ENCODE results near the gene AKT1S1.

Gene AKT1S1

DNA sequence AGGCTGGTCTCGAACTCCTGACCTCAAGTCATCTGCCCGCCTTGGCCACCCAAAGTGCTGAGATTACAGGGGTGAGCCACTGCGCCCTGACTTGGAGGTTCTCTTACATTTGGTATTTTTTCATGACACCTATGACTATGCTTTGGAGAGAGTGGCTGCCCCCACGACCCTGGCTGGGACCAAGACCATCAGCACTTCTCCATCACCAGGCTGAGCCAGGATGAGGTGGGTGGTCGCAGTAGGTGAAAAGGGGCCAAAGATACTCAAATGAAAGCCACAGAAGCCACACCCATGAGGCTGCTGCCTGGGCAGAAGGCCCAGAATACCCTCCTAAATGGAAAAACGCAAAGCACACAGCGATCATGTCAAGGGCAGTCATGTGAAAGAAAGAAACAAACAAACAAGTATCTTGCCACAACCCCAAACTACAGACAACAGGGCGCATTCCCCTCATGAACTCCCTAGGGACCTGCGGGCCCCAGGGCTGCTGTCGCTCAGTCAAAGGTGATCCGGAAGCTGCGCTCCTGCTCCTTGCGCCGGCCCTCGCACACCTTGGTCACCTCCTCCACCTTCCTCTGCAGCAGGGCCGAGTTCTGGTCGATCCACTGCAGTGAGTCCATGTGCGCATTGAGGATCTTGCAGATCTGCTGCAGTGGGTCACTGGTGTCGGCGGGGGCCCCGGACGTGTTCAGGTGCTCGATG lies 30.7 kb upstream of the AKT1S1 start:
- DNase-seq, result no peak

DNA sequence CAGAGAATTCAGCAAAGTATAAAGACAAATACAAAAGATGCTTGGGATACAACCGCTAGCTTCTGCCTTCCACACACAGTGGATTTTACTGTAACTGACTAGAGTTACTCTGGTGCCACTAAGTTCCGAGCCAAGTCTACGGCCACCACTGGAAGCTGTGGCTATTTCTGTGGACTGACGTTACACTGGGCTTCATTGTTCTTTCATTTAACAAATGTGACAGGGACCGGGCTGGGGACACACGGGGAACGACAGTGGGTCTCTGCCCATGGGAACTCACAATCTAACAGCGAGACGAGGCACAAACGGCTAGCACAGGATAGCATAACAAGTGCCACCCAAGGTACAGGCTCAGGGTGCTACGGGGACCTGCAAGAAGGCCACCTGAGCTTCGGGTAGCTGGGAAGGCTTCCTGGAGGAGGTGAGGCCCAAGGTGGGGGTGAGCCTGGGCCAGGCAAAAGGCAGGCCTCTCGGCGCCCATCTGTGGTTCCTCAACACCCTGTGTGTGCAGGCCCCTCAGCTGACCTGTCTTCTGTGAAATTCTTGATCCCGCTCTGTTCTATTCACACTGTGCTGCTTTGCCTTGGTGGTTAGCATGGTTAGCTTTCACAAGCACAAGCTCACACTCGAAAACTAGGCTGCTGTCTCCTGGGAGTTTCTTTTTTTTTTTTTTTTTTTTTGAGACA lies 29.9 kb upstream of the AKT1S1 start:
- DNase-seq, result no peak

DNA sequence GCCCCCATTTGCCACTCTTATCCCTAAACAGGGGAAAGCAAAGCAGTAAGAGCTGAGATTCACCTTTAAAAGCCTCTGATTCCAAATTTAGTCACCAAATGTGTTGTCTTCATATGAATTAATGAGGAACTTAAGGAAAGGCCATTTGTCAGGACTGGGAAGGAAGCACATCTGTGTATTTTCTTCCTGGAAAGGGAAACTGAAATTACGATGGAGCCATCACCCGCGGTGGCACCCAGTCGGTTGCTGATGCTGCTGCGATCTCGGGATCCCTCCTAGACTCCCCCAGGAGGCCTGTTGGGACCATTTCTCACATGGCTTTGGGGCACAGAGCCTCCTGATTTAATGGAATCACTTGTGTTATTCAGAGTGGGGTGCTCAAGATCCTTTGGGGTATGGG lies 27.0 kb upstream of the AKT1S1 start:
- no peak for DNase-seq

DNA sequence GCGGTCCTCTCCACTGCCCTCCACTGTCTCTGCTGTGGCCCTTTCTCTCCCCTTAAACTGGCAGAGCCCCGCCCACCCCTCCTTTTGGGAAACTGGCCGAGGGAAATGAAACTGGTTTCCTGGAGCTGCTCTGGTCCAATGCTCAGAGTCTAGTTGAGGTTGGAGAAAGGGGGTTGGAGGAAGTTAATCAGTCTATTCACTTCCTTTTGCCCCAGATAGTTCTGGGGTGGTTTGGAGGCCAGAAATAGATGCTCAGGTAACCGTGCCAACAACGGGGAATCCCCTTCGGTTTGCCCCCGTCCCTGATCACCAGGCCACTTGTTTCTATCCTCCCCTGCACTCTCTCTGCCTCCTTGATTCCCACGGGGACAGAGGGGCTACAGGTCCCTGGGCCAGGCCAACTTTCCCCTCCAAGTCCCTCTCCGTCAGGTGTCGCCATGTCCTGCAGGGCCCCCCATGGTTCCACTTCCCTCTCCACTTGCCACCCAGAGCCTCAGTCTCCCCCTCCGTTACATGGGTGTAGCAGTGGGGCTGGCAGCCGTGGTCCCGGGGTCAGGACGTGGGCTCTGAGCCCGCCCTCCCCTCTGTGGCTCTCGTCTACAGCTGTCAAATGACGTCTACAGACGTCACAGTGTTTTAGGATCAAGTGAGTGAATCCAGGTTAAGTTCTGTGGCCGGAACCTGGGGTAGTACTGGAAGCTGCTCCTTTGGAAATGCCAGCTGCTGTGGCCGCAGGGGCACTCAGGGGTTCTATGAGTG lies 19.9 kb upstream of the AKT1S1 start, which contains the start of gene IL4I1:
Gene IL4I1, minus strand, starts transcription at position 25 of the 759 bp plus-strand sequence. CDS start 727 bp downstream, outside the sequence.
- DNase-seq, result no peak

DNA sequence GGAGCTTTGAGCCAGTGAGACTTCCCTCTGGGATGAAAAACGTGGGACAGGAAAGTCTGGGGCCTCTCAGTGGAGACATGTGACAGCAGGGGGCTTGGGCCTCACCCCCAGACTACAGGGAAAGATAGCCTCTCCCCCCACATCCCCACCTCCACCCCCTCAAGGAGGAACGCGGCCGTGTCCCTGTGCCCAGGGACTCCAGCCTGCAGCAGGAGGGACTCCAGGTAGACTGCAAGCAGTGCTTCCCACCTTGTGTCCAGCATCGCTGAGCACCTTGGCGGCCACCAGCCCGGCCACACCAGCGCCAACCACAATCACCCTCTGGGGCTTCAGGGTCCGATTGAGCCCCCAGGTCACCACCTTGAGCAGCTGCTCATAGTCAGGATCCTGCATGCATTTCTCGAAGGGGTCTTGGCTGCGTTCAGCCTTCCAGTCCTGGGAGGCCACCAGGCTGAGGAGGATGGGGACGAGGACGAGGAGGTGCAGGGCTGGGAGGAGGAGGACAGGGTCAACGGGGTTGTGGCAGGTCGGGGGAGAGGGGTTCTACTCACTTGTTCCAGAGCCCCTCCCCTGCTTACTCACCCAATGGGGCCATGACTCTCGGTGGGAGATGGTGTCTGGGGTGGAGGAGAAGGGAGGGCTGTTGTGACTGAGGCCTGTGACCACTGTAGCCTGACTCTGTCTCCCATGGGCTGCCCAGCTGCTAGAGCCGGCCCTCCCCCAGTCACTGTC lies 18.6 kb upstream of the AKT1S1 start:
- no peak for DNase-seq

DNA sequence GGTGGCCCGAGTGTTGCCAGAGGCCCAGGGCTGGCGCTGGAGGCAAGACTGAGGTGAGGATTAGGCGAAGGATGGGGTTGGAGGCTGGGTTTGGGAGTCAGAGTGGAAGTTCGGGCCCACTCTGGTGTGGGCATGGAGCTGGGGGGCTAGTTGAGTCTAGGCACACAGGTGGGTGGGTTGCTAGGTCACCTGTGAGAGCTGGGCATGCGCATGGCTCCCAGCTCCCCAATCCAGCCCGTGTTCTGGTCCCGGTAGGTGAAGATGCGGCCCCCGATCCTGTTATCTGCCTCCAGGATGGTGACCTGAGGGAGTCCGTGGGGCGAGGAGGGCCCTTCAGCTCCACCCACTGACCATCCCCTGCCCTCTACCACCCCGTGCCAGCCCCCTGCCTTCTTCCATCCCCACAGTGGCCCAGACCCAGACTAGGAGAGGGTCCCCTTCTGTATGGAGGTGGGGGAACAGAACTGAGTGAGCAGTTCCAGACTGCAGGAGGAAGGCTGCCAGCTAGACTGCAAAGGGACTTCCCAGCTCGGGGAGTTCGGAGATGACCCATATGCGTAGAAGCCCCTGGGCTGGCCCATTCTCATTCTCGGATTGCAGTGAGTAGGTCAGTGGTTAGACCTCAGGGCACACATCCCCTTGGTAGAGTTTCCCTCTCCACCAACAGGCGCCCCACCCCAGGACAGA lies 17.9 kb upstream of the AKT1S1 start:
- no peak for DNase-seq

DNA sequence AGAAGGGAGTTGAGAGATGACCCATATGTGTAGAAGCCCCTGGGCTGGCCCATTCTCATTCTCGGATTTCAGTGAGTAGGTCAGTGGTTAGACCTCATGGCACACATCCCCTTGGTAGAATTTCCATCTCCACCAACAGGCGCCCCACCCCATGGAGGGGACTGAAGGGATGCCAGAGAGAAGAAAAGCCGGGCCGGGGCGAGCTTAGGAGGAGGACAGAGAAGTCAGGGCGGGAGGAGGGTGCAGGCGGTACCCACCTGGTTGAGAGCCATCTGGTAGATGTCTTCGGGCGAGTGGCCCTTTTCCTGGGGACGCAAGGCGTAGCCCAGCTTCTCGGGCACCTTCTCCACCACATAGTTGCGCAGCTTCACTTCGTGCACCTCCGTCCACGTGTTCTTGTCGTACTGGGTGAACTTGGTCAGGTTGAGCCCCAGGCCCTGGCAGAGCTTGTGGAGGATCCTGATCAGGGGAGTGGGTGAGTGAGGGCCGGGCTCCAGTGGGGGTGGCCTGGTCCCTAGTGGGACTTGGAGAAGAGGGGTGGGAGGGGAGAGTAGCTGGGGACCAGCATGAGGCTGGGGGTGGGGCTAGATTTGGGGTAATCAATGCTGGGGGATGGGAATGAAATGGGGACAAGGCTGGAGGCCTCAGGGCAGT lies 17.0 kb upstream of the AKT1S1 start:
- DNase-seq, result no peak

DNA sequence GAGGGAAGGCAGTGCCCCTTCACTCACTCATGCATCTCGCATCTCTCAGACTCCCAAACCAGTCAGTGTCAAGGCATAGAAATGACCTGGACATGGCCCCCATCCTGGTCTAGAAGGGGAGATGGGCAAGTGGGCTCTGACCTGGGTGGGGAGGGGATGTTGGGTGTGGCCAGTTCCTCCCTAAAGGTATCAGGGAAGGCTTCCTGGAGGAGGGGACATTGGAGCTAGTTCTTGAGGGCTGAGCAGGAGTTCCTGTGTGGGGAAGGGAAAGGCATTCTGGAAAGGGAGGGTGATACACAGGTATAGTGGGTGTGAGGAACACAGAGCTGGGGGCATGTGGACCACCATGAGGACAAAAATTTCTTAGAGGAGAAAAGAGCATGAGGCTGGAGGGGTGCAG lies 15.6 kb upstream of the AKT1S1 start:
- no peak for DNase-seq

DNA sequence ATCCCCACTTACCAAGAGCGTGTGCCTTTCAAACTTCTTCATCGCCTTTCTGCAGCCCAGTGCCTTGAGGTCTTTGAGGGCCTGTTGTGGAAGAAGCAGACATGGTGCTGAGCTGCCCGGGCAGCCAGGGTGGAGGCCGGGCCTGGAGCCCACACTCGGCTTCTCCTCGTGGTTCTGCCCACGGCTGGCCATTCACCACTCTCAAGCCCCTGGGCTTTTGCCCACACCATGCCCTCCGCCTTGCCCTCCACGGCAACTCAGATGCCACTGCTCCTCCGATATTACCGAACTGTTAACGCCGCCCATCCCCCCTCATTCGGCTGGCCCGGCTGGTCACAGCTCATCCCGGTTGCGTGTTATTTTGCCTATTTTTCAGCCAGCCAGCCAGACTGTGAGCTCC lies 14.2 kb upstream of the AKT1S1 start:
- DNase-seq, result no peak

DNA sequence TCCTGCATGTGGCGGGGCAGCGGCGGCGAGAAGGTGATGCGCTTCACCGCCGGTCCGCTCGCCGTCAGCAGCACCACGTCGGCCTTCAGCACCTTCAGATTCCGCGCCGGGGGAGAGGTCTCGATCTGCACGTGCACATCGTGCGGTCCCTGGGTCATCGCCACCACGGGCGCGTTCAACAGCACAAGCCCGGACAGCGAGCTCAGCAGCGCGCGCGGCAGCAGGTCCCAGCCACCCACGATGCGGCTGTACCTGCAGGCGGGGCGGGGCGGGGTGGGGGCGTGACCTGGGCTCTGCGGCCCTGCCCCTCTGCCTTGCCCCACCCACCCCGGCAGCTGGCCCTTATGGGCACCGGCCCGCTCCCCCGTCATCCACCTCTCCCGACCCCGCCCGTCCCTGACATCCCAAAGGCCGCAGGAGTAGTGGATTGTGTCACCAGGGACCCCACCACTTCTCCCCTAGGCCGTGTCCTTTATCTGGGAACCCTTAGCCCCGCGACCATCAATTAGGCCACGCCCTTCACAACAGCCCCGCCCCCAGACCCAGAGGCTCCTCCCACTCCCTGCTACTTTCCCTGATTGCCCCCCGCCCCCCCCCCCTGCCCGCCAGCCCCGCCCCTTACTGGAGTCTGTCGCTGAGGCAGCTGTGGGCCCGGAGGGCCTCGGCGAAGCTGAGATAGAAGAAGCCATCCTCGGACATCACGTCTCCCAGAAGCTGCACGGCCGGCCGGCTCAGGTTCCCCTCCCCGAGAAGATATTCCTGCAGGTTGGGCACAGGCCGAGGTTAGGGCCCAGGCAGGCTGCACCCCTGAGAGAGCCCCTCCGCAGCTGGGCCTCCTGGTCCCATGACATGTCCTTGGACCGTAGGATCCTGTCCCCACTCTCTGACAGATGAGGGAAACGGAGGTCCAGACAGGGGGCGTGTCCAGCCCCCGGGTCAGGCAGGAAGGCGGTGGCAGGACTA lies 13.5 kb upstream of the AKT1S1 start:
- DNase-seq, result peak; percentile 6

DNA sequence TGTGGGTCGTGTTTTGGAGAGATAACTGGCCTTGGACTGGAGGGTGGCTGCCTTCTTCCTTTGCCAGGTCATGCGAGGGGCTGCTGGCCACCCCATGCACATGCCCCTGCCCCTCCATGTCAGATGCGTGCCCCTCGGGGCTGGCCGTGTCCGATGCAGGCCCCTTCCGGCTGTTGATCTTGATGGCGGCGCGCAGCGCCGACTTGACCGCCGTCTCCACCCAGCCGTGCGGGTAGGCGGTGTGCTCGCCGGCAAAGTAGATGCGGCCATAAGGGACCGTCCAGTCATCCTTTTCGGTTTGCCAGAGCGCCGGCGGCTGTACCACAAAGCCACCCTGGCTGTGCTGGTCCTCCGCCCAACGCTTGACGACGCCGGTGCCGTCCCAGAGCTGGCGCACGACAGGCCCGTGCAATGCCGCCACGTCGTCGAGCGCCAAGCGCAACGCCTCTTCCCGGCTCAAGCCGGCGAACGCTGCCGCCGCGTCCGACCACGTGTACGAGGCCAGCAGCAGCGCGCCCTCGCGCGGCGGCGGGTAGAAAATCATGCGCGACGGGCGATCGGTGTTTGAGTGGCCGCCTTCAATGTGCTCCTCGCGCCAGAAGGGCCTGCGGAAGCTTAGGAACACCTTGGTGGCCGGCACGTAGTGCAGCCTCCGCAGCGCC lies 12.7 kb upstream of the AKT1S1 start:
- no peak for DNase-seq

DNA sequence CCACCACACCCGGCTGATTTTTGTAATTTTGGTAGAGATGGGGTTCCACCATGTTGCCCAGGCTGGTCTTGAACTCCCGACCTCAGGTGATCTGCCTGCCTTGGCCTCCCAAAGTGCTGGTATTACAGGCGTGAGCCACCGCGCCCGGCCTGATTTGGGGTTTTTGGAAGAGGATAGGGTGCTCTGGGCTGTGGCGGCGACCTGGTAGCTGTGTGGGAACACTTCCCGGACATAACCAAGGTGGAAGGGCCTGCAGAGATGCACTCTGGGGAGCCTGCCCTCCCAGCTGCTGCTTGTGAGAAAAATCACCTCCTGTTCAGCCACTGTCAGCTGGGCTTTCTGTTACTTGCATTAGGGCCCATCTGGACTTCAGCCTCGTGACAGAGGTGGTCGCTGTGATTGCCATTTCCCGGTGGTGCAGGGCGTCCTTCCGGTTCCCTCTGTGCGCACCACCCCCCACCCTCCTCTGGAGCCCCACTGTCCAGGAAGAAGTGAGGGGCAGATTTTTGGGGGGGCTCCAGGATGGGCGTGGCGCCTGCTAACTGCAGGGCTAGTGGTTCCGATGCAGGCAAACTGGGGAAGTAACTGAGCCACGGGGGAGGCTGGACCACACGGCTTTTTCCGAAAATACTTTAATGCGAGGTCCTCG lies 12.0 kb upstream of the AKT1S1 start:
- no peak for DNase-seq

DNA sequence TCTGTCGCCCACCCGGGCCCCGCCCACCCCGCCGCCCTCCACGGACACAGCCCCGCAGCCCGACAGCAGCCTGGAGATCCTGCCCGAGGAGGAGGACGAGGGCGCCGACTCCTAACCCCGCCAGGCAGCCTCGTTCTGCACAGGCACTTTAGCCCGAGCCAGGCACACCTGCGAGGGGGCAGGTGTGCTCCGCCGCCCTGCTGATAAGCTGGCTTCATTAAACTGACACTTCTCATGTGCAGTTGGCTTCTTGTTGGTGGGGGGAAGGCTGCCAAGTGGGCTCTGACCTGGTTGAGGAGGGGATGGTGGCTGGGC lies 11.3 kb upstream of the AKT1S1 start:
- no peak for DNase-seq

DNA sequence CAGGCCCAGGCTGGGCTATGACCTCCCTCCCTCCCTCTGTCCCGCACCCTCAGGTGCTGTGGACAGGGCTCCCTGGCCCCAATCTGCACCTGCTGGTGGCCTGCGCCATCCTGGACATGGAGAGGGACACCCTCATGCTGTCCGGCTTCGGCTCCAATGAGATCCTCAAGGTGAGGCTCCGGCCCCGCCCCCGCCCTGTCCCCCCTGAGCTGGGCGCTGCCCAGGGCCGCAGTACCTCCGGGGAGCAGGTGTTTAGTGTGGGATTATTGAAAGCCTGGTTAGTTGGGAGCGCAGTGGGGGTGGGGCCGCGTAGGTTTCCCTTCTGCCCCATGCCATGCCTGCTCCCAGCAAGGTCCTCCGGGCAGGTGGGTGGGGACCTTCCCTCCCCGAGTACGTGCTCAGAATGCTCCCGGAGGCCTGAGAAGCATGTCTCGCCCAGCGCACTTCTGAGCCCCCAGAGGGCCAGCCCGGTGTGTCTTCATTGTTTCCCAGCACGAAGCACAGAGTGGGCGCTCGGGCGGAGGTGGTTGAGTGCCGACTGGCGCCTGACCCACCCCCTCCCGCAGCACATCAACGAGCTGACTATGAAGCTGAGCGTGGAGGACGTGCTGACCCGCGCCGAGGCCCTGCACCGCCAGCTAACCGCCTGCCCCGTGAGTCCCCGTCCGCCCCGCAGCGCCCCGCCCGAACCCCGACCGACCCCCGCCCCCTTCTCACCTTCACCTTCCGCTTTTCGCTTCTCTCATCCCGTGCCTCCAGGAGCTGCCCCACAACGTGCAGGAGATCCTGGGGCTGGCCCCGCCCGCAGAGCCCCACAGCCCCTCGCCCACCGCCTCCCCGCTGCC lies 10.7 kb upstream of the AKT1S1 start:
- DNase-seq, result no peak

DNA sequence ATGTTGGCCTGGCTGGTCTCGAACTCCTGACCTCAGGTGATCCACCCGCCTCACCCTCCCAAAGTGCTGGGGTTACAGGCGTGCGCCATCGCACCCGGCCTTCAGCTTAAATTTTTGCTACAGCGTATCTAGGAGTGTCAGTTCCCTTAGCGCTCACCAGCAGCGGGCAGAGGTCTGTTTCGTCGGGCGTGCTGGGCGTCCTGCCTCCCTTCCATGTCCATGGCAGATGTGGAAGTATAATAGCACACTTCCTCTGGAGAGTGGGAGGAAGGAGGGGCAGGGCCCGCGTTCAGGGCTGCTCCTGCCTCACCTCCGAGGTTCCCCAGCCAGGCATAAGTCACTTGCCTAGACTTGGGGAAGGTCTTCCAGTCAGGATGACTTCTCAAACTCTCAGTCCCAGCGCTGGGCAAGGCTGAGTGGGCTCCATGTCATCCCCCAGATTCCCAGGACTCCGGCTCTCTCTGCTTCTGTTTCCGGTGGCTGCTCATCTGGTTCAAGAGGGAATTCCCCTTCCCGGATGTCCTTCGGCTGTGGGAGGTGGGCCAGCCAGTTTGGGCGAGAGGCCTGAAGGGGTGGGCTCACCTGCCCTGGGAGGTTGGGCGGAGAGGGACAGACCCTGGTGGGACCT lies 10.0 kb upstream of the AKT1S1 start:
- DNase-seq, result no peak

DNA sequence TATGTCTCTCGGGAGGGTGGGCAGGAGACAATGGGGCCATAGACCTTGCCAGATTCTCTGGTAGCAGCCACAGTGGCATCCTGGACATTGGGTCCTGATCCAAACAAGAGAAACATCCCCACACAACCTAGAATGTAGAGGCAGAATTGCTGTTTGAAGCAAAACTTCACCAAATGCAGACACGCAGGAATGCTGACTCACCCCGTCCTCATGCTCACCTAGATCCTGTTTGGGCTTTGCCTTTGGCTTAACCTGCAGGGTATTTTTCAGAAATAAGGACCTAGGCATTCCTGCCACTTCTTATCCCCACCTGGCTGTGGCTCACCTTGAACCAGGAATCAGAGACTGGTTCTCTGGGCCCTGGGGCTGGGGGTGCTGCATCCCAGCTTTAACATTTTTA lies 7.6 kb upstream of the AKT1S1 start:
- no peak for DNase-seq

DNA sequence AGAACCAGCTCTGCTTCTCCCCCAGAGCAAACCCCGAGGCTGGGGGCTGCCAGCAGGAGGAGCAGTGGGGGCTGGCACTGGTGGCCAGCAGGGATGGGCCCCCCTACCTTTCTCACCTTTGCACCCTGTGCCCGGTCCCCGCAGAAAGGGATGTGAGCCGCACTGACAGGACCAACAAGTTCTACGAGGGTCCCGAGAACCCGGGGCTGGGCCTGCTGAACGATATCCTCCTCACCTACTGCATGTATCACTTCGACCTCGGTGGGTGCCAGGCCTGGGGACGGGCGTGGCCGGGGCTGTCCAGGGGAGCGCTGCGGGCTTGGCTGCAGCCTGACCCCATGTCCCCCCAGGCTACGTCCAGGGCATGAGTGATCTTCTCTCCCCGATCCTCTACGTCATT lies 7.0 kb upstream of the AKT1S1 start:
- no peak for DNase-seq

DNA sequence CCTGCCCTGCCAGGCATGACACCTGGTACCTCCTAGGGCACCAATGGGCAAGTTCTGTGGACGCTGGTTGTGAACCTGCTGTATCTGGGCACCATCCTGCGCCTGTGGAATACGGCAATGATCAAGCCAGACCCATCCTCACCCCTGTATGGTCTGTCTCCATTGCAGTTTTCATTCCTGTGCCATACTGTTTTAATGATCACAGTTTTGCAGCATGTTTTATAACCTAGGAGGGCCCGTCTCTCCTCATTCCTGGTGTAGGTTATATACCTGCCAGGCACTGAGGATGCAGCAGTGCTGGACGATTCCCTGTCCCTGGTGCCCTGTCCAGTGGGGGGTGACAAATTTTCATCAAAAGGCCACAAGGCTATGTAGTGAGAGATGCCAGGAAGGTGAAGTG lies 5.9 kb upstream of the AKT1S1 start:
- DNase-seq, result no peak

DNA sequence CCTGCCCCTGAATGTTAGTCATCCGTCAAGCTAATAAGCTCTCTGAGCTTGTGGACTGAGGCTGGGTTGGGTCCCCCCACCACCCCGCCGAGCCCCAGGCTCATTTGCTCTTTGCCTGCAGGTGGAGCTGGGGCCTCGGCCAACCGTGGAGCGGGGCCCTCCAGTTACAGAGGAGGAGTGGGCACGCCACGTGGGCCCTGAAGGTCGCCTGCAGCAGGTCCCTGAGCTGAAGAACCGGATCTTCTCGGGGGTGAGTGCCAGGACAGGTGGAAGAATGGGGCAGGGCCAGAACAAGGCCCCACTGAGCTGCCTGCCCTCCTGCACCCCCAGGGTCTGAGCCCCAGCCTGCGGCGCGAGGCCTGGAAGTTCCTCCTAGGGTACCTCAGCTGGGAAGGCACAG lies 5.5 kb upstream of the AKT1S1 start:
- DNase-seq, result no peak

Data from SHP77 treated with DMSO at 0.1 percent for 48 hours (cell line).